Dermis microvascular lymphatic vessel endothelial cell (primary cell): ENCODE measurements around the gene NXPH2. TPM values are rescaled to one million over a fixed set of nuclear protein-coding genes. Genes with fewer than 3 reads are reported as not detected.
"Not testable (repeated sequence)": the region's sequence is repeated elsewhere in the genome, so short reads cannot be mapped to it uniquely, and the experiment has no call there.

ENCODE experiments used
- DNase-seq, 2 donors: peaks; one replicate each; pipeline versions ENCODE4 v3.0.0 to v3.0.0-alpha.2; 2010; ENCODE audit warnings: low read depth in 2 of 2
- total RNA-seq: library from RNA; depleted of rRNA; stranded (reverse); fragments of >200 nt; gene quantifications from 2 replicates; pipeline ENCODE4 v1.2.1, GENCODE V29; 2014

NXPH2 gene
- total RNA-seq, 1 donor from 2014 or later, result not detected

DNA sequence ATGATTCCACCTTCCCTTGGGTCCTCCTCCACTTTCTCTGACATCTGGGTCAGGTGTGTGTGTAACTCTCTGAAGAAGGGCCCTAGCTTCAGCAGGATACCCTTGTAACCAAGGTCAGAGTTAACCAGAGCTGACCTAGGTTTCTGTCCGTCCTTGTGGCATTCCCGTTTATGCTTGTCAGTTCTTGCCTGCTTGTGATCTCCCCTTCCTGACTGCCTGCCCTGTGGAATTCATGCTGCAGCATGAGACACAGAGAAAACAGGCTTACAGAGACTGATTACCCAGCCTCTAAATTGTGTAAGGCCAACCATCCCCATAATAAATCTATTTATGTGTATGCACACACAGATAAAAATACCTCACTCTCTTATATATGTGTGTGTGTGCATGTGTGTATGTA lies 22.8 kb downstream of the NXPH2 start:
- DNase-seq, result no peak

DNA sequence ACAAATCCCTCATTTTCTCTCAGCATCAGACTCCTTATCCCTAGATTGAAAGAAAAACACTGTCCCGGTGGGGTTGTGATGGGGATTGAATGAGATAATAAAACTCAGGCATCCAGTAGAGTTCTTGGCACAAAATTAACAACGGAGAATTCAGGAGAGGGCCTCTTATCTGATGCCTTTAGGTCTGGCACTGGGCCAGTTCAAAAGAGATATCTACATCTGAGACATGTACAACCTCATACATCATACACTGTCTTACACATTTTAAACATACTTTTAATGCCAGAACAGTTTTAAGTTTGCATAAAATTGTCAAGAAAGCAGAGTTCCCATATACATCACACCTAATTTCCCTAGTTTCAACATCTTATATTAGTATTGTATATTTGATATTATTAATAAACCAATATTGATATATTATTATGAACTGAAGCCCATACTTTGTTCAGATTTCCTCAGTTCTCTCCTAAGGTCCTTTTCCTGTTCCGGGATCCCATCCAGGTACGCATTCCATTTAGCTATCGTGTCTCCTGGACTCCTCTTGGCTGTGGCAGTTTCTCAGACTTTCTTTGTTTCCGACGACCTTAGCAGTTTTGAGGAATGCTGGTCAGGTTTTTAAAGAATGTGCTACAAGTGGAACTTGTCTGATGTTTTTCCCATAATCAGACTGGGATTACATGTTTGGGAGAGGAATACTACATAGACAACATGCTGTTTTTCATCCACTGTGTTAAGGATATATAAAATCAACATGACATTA lies 27.8 kb downstream of the NXPH2 start:
- no peak for DNase-seq

DNA sequence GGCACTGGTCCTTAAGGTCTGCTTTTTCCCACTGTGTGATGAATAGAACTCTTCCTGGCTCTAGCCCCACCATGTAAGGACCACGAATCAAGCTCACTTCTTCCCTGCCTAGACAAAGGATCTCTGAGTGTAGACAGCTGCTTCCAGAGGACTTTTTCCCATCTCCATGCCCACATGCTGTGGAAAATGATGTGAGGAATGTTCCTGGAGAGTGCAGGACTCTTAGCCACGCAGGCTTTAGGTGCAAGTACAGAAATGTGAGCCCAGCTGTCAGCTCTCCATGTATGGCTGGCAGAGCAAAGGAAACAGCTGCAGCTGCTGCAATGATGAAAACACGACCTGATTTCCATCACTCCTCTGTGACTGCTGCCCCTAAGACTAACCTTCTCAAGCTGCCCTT lies 35.5 kb downstream of the NXPH2 start:
- DNase-seq, result no peak

DNA sequence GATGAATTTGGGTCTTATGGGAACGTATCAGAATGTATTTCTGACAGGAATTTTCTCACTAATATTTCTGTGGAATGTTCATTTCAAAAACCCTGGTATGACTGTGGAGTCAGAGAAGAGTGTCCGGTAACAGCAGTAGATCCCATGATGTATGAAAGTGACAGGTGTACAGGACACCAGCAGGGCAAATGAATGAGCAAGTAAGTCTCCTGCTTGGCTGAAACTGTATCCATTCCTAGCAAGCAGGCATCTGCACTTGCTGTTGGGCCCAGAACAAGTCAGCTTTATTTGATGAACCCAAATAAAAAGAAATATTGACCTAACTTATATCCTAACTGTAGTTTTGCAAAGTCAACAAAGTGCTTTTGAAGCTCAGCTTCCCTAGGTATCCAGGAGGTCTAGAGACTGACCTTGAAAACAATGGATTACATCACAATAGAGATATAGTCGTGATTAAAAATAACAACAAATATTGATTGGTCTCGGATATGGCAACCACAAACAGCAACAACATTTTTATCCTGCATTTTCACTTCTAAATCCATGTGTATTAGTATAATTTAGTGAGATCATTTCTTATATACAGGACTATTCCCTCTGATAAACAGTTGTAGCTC lies 37.6 kb downstream of the NXPH2 start:
- no peak for DNase-seq

DNA sequence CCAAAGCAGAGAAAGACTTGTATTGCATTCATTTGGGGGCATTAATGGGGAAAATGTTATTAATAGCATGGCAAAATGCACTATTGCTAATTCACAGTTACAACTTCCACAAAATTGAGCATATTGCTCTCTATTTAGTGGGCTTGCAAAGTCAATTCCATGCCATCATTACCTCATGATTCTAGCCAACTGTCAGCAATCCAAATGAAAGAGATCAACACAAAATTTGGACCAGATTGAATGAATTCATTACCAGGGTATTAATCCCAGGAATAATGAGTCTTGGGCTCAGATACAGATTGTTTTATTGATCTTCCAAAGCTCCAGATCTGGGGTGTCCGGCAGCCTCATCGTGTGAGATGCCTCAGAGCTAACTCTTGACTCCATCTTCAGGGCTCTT lies 38.3 kb downstream of the NXPH2 start:
- no peak for DNase-seq

DNA sequence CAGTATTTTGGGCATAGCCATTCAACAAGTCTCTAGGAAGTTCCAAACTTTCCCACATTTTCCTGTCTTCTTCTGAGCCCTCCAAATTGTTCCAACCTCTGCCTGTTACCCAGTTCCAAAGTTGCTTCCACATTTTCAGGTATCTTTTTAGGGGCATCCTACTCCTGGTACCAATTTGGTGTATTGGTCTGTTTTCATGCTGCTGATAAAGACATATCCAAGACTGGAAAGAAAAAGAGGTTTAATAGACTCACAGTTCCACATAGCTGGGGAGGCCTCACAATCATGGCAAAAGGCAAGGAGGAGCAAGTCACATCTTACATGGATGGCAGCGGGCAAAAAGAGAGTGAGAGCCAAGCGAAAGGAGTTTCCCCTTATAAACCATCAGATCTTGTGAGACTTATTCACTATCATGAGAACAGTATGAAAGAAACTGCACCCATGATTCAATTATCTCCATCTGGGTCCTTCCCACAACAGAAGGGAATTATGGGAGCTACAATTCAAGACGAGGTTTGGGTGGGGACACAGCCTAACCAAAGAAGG lies 43.1 kb downstream of the NXPH2 start:
- DNase-seq, result not testable (repeated sequence)

DNA sequence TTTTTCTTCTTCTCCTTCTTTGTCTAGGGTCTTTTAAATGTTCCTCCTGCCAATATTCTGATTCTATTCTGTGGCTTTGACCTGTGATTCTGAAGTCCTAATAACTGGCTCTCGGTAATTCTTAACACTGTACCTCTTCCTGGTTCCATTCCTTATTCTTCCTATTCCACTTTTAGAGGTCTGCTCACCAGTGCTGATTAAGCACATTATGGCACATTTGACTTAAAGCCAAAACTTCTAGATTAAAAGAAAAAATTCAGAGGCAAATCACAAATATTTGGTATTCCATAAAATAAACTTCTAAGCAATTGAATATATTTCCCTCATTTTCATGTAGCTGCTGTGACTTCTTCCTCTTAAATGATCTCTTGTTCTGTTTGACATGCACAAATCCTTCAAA lies 47.5 kb downstream of the NXPH2 start:
- no peak for DNase-seq

DNA sequence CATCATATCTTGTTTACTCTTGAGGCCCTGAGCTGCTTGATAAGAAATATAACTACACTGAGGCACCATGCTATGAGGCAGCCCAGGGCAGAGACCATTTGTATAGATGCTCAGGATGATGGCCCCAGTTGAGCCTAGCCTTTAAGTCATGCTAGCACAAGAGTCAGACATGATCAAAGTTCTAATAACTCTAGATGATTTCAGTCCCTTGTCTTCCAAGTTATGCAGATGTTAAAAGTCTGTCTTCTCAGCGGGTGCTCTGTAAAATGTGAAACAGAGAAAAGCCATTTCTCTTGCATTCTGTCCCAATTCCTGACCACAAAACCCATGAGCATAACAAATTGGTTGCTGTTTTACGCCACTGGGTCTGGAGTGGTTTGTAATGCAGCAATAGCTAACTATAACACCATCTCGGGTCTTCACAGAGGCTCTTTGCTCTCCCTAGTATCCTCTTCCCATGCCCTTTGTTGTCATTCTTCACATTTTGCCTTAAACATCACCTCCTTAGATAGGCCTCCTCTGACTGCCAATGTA lies 49.6 kb downstream of the NXPH2 start:
- no peak for DNase-seq

DNA sequence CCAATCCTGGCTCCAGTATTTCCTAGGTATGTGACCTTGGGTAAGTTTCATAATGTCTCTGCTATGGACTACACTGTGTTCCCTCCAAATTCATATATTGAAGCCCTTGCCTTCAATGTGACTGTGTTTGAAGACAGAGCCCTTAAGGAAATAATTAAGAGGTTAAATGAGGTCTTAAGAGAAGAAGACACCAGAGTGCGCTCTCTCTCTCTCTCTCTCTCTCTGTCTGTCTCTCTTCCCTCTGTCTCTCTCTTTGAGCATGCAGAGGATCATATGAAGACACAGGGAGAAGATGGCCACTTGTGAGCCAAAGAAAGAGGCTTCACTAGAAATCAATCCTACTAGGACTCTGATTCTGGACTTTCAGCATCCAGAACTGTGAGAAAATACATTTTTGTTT lies 52.2 kb downstream of the NXPH2 start:
- DNase-seq, result no peak

DNA sequence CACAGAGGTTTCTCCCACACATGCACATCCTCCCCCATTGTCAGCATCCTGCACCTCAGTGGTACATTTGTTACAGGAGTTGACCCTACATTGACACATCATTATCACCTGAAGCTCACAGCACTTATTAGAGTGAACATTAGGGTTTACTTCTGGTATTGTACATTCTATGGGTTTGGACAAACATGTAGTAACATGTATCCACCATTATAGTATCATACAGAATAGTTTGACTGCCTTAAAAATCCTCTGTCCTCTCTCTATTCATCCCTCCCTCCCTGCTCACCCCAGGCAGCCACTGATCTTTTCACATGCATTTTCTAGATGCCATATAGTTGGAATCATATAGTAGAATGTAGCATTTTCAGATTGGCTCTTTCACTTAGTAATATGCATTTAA lies 53.5 kb downstream of the NXPH2 start:
- no peak for DNase-seq

DNA sequence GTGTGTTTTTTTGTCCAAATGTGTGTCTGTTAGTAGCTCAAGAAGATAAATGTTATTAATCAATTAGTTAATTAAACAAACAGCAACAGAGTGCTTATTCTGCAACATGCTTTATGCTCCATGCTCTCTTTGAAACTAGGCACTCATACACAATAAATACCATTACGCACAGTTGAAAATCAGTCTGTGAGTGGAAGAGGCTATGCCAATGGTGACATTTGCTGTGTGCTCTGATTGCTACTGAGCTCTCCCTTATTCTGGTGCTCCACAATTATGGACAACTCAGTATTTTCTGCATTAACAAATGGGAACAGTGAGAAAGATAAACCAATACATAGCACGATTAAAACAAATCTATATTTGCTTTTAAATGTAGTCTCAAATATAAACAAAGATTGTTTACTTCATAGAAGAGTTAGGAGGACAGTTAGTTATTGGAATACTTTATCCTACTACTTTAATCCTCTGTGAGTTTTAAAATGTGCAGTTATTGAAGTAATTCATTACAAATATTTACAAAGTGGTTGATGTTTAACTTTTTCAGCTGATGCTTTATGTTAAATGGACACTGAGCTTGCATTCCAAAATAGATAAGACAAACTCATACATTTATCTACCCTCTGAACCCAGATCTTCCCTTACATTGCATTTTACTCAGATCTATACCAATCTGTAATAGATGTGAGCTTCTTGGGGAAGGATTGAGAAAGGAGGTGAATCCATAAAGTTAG lies 55.3 kb downstream of the NXPH2 start:
- no peak for DNase-seq

DNA sequence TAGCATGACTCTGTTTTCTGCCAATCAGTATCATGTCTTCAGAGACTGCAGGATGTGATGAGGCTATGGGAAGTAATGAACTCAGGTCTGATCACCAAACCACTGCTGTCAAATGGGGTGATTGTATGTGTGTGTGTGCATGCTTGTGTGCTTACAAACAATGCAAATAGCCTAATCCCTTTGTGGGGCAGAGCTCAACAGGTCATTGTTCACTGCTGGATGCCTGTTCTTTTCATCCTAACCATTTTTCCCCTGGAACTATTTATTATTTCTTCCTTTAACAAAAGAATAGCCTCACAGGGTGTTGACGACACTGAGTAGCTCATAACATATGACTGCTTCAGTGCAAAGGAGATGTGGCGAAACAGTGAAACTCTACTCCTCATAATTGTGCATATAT lies 55.9 kb downstream of the NXPH2 start:
- DNase-seq, result no peak

DNA sequence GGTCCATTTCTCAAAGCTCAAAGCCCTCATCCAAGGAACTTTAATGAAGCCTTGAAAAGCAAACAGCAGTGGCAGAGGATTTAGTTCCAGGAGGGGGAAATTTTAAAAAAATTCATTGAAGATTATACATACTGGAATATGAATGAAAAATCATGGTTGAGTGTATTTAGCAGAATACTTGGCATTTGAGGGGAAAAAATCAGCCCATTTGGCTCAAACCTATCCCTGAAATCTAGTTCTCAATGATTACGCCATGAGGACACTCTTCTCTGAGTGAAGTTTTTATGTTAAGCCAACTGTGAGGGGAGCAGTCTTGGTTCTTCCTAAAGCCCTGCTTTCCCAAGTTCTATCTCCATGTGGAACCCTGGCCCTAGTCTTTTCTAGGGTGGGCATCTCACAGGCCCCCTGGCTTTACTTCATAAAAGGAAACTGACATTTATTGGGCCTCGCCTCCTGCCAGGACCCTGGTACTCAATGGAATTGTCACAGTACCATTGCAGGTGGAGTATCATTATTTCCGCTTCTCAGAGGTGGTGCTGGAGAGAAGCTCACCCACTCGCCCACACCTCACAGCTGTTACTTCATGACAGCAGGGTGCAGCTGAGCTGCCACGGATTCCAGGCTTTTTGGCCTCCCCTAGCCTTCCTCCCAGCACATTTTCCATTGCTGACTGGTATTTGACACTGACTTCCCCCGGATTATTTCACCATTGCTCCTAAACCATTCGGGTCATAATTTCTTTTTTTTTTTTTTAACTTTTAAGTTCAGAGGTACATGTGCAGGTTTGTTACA lies 56.8 kb downstream of the NXPH2 start:
- no peak for DNase-seq

DNA sequence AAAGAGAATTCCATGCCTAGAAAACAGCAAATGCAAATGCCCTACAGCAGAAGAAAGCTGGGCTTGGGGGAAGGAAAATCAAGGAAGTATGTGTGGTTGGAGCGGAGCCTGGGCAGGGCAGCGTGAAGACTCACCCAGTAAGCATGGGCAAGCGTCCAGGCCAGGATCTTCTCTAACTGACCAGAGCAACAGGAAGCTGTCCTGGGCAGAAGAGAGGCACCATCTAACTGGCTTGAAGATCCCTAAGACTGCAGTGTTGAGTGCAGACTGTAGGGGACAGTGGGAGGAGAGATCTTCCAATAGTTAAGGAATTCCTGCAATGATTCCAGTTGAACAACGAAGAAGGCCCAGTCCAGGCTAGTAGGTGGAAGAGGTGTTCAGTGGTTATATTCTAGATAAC lies 57.9 kb downstream of the NXPH2 start:
- no peak for DNase-seq

DNA sequence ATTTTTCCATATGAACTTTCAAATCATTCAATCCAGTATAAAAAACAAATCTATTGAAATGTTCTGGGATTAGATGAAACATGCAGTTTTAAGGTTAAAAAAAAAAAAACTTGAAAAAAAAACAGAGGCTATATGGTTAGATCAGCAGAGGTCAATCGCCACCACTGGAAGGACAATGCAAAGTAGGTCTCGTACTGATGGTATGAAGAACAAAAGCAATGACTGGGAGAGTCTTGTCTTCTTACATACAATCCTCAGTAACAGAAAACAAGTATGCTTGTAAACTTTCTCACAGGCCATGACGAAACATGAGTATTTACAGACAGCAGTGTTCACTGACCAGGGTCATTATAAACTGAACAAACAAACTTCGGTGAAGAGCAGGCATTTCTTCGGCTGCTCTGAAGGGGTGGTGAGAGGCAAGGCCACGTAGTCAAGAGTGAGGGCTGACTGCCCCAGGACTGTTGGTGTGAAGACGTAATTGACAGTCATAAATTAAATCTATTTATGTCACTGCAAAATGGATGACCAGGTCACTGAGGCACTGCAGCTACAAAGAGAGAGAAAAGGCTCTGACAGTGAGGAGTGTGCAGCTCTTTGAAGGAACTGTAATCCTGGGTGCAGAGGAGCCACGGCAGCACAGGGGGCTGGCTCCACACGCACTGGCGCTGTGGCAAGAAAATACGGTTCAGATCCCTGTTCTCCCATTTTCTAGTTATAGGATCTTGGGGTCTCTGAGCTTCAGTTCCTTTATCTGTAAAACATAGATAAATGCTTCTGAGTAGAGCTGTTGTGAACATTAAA lies 60.0 kb downstream of the NXPH2 start:
- no peak for DNase-seq

DNA sequence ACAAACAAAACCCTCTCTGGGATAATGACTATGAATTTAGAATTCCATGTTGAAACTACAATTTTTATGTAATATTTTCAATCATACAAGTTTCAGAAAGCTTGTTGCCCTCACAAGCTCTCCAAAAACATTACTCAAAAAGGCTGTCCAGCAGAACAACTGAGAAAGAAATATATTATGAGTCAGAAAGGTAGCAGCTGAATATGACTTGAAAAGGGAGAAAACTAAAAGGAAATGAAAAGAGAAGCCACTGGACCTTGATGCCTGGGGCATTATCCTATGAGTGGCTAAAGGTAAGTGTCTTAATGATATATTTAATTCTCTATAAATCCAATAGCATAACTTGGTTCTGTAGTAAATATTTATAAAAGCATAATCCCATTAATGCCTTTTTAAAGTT lies 61.8 kb downstream of the NXPH2 start:
- no peak for DNase-seq

DNA sequence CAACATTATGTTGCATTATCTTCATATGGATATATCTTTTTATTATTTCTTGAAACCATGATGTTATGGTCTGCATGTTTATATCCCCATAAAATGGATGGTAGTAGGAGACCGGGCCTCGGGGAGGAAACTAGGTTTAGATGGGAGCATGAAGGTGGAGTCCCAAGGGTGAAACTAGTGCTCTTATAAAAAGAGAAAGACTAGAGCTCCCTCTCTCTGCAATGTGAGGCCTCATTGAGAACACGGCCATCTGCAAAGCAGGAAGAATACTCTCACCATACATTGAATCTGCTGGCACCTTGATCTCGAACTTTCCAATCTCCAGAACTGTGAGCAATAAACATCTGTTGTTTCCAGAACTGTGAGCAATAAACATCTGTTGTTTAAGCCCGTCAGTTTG lies 64.0 kb downstream of the NXPH2 start:
- no peak for DNase-seq

DNA sequence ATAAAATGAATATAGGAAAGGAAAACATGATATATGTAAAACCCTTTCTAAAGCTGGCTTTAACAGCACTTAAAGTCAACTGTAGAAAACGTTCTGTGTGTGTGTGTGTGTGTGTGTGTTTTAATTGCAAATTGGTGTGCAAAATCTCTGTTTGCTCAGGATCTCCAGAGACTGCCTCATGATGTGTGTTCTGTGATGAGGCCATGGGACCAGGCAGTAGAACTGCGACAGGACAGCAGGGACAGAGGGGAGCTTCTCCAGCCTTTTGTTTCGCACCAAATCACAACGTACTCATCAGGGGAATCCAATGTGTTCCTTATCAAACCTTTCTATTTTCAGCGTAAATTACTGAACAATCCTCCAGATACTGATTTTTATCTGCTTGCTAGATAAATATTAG lies 66.7 kb downstream of the NXPH2 start:
- DNase-seq, result no peak

DNA sequence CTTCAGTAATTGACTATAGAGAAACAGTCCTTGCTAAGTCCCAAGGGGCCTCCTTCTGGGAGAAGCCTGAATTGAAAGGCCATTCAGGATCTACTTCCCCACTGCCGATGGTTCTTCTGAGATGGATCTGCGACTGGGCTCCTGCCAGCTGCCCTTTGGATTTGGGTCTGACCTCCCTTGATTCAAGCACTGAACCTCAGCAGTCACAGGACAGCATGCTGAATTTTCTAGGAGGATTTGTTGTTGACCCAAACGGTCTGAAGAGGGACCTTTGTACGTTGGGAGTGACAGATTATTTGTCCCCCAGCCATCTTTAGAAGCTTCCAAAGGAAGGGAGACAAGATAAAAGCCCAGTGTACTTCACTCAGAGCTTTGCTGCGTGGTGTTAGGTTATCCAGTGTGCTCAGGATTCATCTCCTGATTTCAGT lies 67.1 kb downstream of the NXPH2 start:
- DNase-seq, result no peak

DNA sequence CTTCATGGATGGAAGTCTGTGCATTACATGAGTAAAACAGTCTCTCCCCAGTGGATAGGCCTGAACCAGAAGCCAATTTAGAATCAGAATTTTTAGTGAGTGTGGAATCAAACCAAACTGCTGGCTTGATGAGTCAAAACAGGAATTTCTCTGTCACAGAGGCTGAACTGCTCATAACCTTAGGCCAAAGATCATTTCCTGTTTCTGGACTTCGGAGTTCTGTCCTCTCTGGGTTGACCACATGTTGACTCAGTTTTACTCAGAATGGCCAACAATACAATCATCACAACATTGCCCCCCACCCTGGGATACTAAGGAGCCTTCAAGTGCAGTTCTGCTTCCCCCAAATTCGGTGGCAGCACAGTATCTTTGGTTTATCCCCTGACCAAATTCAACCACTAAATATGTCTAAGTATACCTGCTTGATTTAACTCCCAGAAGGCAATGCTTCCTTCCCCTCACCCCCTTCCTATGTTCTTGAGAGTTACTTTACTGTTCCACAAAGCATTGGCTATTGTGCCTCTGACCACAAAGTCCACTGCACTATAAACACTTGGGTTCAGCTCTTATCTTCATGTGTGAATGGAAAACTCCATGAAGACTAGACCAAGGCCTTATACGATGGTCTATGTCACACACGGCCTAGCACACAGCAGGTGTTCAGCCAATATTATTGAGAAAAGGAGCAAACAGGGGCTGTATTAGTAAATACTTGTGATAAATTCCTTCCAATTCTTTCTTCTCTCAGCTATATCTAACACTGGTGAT lies 67.8 kb downstream of the NXPH2 start:
- no peak for DNase-seq
